KOPT-K1 (cell line): ENCODE measurements around the gene ATP6V0A1.
"Not testable (repeated sequence)": the region's sequence is repeated elsewhere in the genome, so short reads cannot be mapped to it uniquely, and the experiment has no call there.

Experiments
- H3K27ac ChIP-seq: fragments of 200-600 bp; sonication (generic); 2 replicates; pipeline ENCODE4 v1.5.1; 2016; ENCODE audit warnings: antibody characterized with exemption, mild to moderate bottlenecking, low read depth, low read length; ENCODE audit not compliant: poor library complexity, severe bottlenecking
- H3K36me3 ChIP-seq: fragments of 200-600 bp; sonication (generic); 2 replicates; pipeline ENCODE4 v1.5.1; 2017; ENCODE audit warnings: antibody characterized with exemption, mild to moderate bottlenecking, low read length, moderate library complexity; ENCODE audit not compliant: insufficient read depth
- H3K9me3 ChIP-seq: fragments of 200-600 bp; sonication (generic); 2 replicates; pipeline ENCODE4 v1.5.1; 2017; ENCODE audit warnings: antibody characterized with exemption, low read length, mild to moderate bottlenecking; ENCODE audit not compliant: insufficient read depth, poor library complexity, severe bottlenecking

Gene ATP6V0A1

GRCh38 chr17:42531455-42532354 is 73.0 kb downstream of the ATP6V0A1 start:
- no peaks in the 10 kb centered on the region for H3K36me3 ChIP-seq
- H3K9me3 ChIP-seq = no peaks in the 10 kb centered on the region
- peak overlapping the region; percentile 79 for H3K27ac ChIP-seq

GRCh38 chr17:42535155-42536047 is 76.7 kb downstream of the ATP6V0A1 start:
- Histone ChIP-seq H3K27ac (peak overlapping the region; percentile 57), H3K9me3 (no peaks in the 10 kb centered on the region), H3K36me3 (no peaks in the 10 kb centered on the region)

GRCh38 chr17:42536048-42536371 is 77.3 kb downstream of the ATP6V0A1 start, which contains the start of gene NAGLU:
NAGLU (plus strand) TSS chr17:42536241; CDS start chr17:42536273, 32 bp downstream.
- H3K36me3 ChIP-seq = no peaks in the 10 kb centered on the region
- no peaks in the 10 kb centered on the region for H3K9me3 ChIP-seq
- H3K27ac ChIP-seq = peak within 1 kb of the TSS; percentile 57

- Histone ChIP-seq H3K27ac (peak overlapping the region; percentile 57), H3K9me3 (no peaks in the 10 kb centered on the region), H3K36me3 (no peaks in the 10 kb centered on the region)
Measured at GRCh38 chr17:42536372-42537155, 77.9 kb downstream of the ATP6V0A1 start.

- Histone ChIP-seq H3K36me3 (0 out of 2 replicates have a peak, but pooled peaks cover under 1% of the 10 kb centered on the region), H3K27ac (peak overlapping the region; percentile 57), H3K9me3 (no peaks in the 10 kb centered on the region)
Measured at GRCh38 chr17:42537156-42537805, 78.6 kb downstream of the ATP6V0A1 start.

- no peaks in the 10 kb centered on the region for H3K9me3 ChIP-seq
- no peak overlapping the region for H3K27ac ChIP-seq
- peaks cover 7% of the 10 kb centered on the region; the same call in 1 of the 2 replicates for H3K36me3 ChIP-seq
Measured at GRCh38 chr17:42537826-42538451, 79.3 kb downstream of the ATP6V0A1 start.

- Histone ChIP-seq H3K27ac (no peak overlapping the region), H3K36me3 (peaks cover 8% of the 10 kb centered on the region; the same call in 1 of the 2 replicates), H3K9me3 (no peaks in the 10 kb centered on the region)
Measured at GRCh38 chr17:42538482-42538881, 79.8 kb downstream of the ATP6V0A1 start.

GRCh38 chr17:42540558-42540957 is 81.9 kb downstream of the ATP6V0A1 start:
- not testable (repeated sequence) for H3K36me3 ChIP-seq, H3K9me3 ChIP-seq
- H3K27ac ChIP-seq = peak overlapping the region; percentile 12

GRCh38 chr17:42541041-42541833 is 82.6 kb downstream of the ATP6V0A1 start:
- H3K27ac ChIP-seq = peak overlapping the region; percentile 12
- H3K36me3 ChIP-seq = peaks cover 8% of the 10 kb centered on the region; the same call in 1 of the 2 replicates
- no peaks in the 10 kb centered on the region for H3K9me3 ChIP-seq

GRCh38 chr17:42543190-42544079 is 84.8 kb downstream of the ATP6V0A1 start:
- peaks cover 8% of the 10 kb centered on the region; the same call in 1 of the 2 replicates for H3K36me3 ChIP-seq

GRCh38 chr17:42544874-42545283 is 86.2 kb downstream of the ATP6V0A1 start:
- Histone ChIP-seq H3K9me3 (no peaks in the 10 kb centered on the region), H3K36me3 (peaks cover 8% of the 10 kb centered on the region; the same call in 1 of the 2 replicates), H3K27ac (no peak overlapping the region)

More at GRCh38 chr17:42543190-42544079, 84.8 kb downstream of the ATP6V0A1 start:
- Histone ChIP-seq H3K9me3 (no peaks in the 10 kb centered on the region), H3K27ac (no peak overlapping the region)

- H3K9me3 ChIP-seq, H3K27ac ChIP-seq, H3K36me3 ChIP-seq: not testable (repeated sequence)
Measured at GRCh38 chr17:42545755-42546505, 87.3 kb downstream of the ATP6V0A1 start.
